ENCODE results near the gene DSCAML1. TPM values are rescaled to one million over a fixed set of nuclear protein-coding genes. Genes with fewer than 3 reads are reported as not detected.

The DSCAML1 gene
- total RNA-seq, 1 experiment from 2014 or later, result 0.15 TPM

DNA sequence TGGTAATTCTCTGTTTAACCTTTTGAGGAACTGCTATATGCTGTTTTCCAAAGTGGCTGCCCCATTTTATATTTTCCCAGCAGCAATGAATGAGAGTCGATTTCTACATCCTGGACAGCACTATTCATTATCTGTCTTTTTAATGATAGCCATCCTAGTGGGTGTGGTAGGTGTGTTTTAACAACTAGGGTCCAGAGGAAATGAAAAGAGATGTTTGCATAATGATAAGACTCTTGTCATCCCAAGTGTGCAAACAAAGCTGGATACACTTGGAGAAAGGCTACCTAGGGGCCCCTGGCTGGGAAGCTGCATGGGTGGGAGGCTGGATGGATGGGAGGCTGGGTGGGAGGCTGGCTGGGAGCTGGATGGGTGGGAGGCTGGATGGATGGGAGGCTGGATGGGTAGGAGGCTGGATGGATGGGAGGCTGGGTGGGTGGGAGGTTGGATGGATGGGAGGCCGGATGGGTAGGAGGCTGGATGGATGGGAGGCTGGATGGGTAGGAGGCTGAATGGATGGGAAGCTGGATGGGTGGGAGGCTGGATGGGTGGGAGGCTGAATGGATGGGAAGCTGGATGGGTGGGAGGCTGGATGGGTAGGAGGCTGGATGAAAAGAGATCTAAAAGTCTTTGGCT is 158.0 kb downstream of the DSCAML1 start:
- Histone ChIP-seq H3K4ac (ENCODE audit: low read depth, low read length) (no peak overlapping the region), H2BK12ac (ENCODE audit: insufficient read length, low read depth, low read length) (no peak overlapping the region), H2BK20ac (ENCODE audit: low read depth, low read length, poor library complexity, severe bottlenecking) (no peak overlapping the region), H2BK5ac (ENCODE audit: insufficient read length, low read length) (no peak overlapping the region), H3K9me3 (ENCODE audit: control insufficient read depth, low read depth, low read length) (no peaks in the 10 kb centered on the region), H4K5ac (ENCODE audit: insufficient read length, low read depth, low read length) (no peak overlapping the region), H3K23ac (ENCODE audit: insufficient read length, low read depth, low read length) (no peak overlapping the region), H2BK120ac (ENCODE audit: low read depth, low read length, poor library complexity, severe bottlenecking) (no peak overlapping the region), H2AFZ (ENCODE audit: low read length) (no peak overlapping the region), H3K79me2 (ENCODE audit: insufficient read depth, low read length) (no peaks in the 10 kb centered on the region), H3K23me2 (ENCODE audit: insufficient read length, low read depth, low read length, poor library complexity, severe bottlenecking) (no peaks in the 10 kb centered on the region), H3K27ac (ENCODE audit: insufficient read length, low read depth, low read length) (no peak overlapping the region), H4K20me1 (ENCODE audit: control insufficient read depth, insufficient read depth, insufficient read length) (no peaks in the 10 kb centered on the region), H3K56ac (ENCODE audit: insufficient read length, low read depth, low read length) (no peak overlapping the region), H3K4me1 (ENCODE audit: insufficient read depth, low read length) (no peaks in the 10 kb centered on the region), H4K8ac (replicated peaks; ENCODE audit: insufficient read length, low read depth, low read length) (no peak overlapping the region), H3K9ac (ENCODE audit: extremely low read depth, insufficient read length, low read length) (no peak overlapping the region), H2AK5ac (ENCODE audit: insufficient read length, low read length) (no peak overlapping the region), H2BK15ac (ENCODE audit: low read depth, low read length) (no peak overlapping the region), H3K27me3 (ENCODE audit: insufficient read depth, low read length) (no peaks in the 10 kb centered on the region), H3K79me1 (ENCODE audit: insufficient read depth, low read depth, low read length, poor library complexity, severe bottlenecking) (no peaks in the 10 kb centered on the region), H3K4me2 (ENCODE audit: insufficient read depth, insufficient read length, low read length) (no peak overlapping the region), H4K91ac (ENCODE audit: insufficient read length, low read depth, low read length) (no peak overlapping the region), H3T11ph (ENCODE audit: low read length) (no peak overlapping the region), H3K14ac (ENCODE audit: insufficient read depth, low read length) (no peak overlapping the region), H3K18ac (ENCODE audit: insufficient read length, low read depth, low read length) (no peak overlapping the region)
- H3K27ac Mint-ChIP-seq, result no peak overlapping the region
- no peak for DNase-seq
- TF ChIP-seq, protein P1, sequence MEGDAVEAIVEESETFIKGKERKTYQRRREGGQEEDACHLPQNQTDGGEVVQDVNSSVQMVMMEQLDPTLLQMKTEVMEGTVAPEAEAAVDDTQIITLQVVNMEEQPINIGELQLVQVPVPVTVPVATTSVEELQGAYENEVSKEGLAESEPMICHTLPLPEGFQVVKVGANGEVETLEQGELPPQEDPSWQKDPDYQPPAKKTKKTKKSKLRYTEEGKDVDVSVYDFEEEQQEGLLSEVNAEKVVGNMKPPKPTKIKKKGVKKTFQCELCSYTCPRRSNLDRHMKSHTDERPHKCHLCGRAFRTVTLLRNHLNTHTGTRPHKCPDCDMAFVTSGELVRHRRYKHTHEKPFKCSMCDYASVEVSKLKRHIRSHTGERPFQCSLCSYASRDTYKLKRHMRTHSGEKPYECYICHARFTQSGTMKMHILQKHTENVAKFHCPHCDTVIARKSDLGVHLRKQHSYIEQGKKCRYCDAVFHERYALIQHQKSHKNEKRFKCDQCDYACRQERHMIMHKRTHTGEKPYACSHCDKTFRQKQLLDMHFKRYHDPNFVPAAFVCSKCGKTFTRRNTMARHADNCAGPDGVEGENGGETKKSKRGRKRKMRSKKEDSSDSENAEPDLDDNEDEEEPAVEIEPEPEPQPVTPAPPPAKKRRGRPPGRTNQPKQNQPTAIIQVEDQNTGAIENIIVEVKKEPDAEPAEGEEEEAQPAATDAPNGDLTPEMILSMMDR (conservative IDR thresholded peaks at IDR 0.05), result no peak
- peaks cover 14 to 30% of the 10 kb centered on the region in 2 experiments for H3K4me1 Mint-ChIP-seq
- peaks cover 5% of the 10 kb centered on the region; the same call in 1 of the 2 replicates for H3K27me3 Mint-ChIP-seq (ENCODE audit: low read depth)
- H3K36me3 Mint-ChIP-seq (ENCODE audit: insufficient read depth in 1 of 3, low read depth in 3 of 3), result no peaks in the 10 kb centered on the region
- no peaks in the 10 kb centered on the region for H3K9me3 Mint-ChIP-seq
- H3K4me3 Mint-ChIP-seq, result no peak overlapping the region
- WGBS (ENCODE audit: extremely low coverage, insufficient read length, low lambda C conversion rate), result no CpG with 5 or more reads among the region's 2 CpGs

Measured in H9 (cell line).